SK-N-SH treated with all-trans-retinoic acid at 6 μM for 48 hours (cell line): ENCODE data around the gene RGS4.

Experiments used
- ATAC-seq: fragments of 200-7000 bp; cut with Tn5 transposase; 3 replicates; pipeline ENCODE4 v1.9.1; 2020; ENCODE audit warnings: mild to moderate bottlenecking, moderate library complexity
- ARNTL ChIP-seq: fragments of 450-650 bp; formaldehyde crosslinking; IDR thresholded peaks from 2 replicates; pipeline ENCODE4 v1.5.0; 2020; ENCODE audit warnings: low read depth, mild to moderate bottlenecking, moderate library complexity, borderline replicate concordance
- BACH2 ChIP-seq: fragments of 250-450 bp; sonication (Bioruptor Pico); IDR thresholded peaks from 2 replicates; pipeline ENCODE4 v1.9.0; 2021; ENCODE audit warnings: mild to moderate bottlenecking, borderline replicate concordance
- CSDC2 ChIP-seq: fragments of 250-450 bp; sonication (Bioruptor Pico); IDR thresholded peaks from 2 replicates; pipeline ENCODE4 v1.5.0; 2020; ENCODE audit warnings: mild to moderate bottlenecking, moderate library complexity
- GLIS3 ChIP-seq: fragments of 250-450 bp; sonication (Bioruptor Pico); IDR thresholded peaks from 2 replicates; pipeline ENCODE4 v1.5.0; 2020; ENCODE audit warnings: mild to moderate bottlenecking, moderate library complexity
- ISL1 ChIP-seq: fragments of 250-450 bp; sonication (Bioruptor Pico); IDR thresholded peaks from 2 replicates; pipeline ENCODE4 v2.1.2; 2022; ENCODE audit warnings: mild to moderate bottlenecking, moderate library complexity
- OSR1 ChIP-seq: fragments of 250-450 bp; sonication (Bioruptor Pico); IDR thresholded peaks from 2 replicates; pipeline ENCODE4 v1.8.0; 2022; ENCODE audit warnings: moderate library complexity, mild to moderate bottlenecking, inconsistent platforms
- PPARA ChIP-seq: fragments of 250-450 bp; sonication (Bioruptor Pico); IDR thresholded peaks from 2 replicates; pipeline ENCODE4 v1.5.0; 2020; ENCODE audit warnings: mild to moderate bottlenecking, borderline replicate concordance
- RARB ChIP-seq: fragments of 250-450 bp; sonication (Bioruptor Pico); IDR thresholded peaks from 2 replicates; pipeline ENCODE4 v1.8.0; 2021; ENCODE audit warnings: mild to moderate bottlenecking, moderate library complexity
- SNAI2 ChIP-seq: fragments of 250-450 bp; sonication (Bioruptor Pico); IDR thresholded peaks from 2 replicates; pipeline ENCODE4 v1.5.0; 2020; ENCODE audit warnings: mild to moderate bottlenecking, moderate library complexity
- TOX ChIP-seq: fragments of 250-450 bp; sonication (Bioruptor Pico); IDR thresholded peaks from 2 replicates; pipeline ENCODE4 v1.8.0; 2021; ENCODE audit warnings: mild to moderate bottlenecking, moderate library complexity, borderline replicate concordance
- ZC3H10 ChIP-seq: fragments of 250-450 bp; sonication (Bioruptor Pico); IDR thresholded peaks from 2 replicates; pipeline ENCODE4 v1.5.1; 2021; ENCODE audit warnings: mild to moderate bottlenecking, moderate library complexity
- ZFP3 ChIP-seq: fragments of 250-450 bp; sonication (Bioruptor Pico); IDR thresholded peaks from 2 replicates; pipeline ENCODE4 v1.5.0; 2020; ENCODE audit warnings: mild to moderate bottlenecking, moderate library complexity
- ZFP30 ChIP-seq: fragments of 450-650 bp; formaldehyde crosslinking; IDR thresholded peaks from 2 replicates; pipeline ENCODE4 v1.5.0; 2022; ENCODE audit warnings: mild to moderate bottlenecking, moderate library complexity
- ZNF565 ChIP-seq: fragments of 450-650 bp; formaldehyde crosslinking; conservative IDR thresholded peaks from 2 replicates; pipeline ENCODE4 v1.5.0; 2020; ENCODE audit warnings: low read depth, mild to moderate bottlenecking, moderate library complexity
- ZNF70 ChIP-seq: fragments of 450-650 bp; formaldehyde crosslinking; IDR thresholded peaks from 2 replicates; pipeline ENCODE4 v1.5.0; 2020; ENCODE audit warnings: mild to moderate bottlenecking, moderate library complexity
- ZNF8 ChIP-seq: fragments of 450-650 bp; formaldehyde crosslinking; IDR thresholded peaks from 2 replicates; pipeline ENCODE4 v1.5.0; 2020; ENCODE audit warnings: mild to moderate bottlenecking, moderate library complexity
- TF ChIP-seq, protein P1 (sequence below): fragments of 250-450 bp; sonication (Bioruptor Pico); IDR thresholded peaks from 2 replicates; pipeline ENCODE4 v1.5.0; 2020; ENCODE audit warnings: mild to moderate bottlenecking, moderate library complexity
- TF ChIP-seq, protein P2 (sequence below): fragments of 250-450 bp; sonication (Bioruptor Pico); IDR thresholded peaks from 2 replicates; pipeline ENCODE4 v1.8.0; 2020; ENCODE audit warnings: mild to moderate bottlenecking, moderate library complexity, borderline replicate concordance
- TF ChIP-seq, protein P3 (sequence below): fragments of 250-450 bp; sonication (Bioruptor Pico); IDR thresholded peaks from 2 replicates; pipeline ENCODE4 v1.5.1; 2020; ENCODE audit warnings: low read depth, mild to moderate bottlenecking, moderate library complexity
- TF ChIP-seq, protein P4 (sequence below): fragments of 250-450 bp; sonication (Bioruptor Pico); IDR thresholded peaks from 2 replicates; pipeline ENCODE4 v1.8.0; 2021; ENCODE audit warnings: low read depth, mild to moderate bottlenecking, moderate library complexity, borderline replicate concordance

The RGS4 gene

DNA sequence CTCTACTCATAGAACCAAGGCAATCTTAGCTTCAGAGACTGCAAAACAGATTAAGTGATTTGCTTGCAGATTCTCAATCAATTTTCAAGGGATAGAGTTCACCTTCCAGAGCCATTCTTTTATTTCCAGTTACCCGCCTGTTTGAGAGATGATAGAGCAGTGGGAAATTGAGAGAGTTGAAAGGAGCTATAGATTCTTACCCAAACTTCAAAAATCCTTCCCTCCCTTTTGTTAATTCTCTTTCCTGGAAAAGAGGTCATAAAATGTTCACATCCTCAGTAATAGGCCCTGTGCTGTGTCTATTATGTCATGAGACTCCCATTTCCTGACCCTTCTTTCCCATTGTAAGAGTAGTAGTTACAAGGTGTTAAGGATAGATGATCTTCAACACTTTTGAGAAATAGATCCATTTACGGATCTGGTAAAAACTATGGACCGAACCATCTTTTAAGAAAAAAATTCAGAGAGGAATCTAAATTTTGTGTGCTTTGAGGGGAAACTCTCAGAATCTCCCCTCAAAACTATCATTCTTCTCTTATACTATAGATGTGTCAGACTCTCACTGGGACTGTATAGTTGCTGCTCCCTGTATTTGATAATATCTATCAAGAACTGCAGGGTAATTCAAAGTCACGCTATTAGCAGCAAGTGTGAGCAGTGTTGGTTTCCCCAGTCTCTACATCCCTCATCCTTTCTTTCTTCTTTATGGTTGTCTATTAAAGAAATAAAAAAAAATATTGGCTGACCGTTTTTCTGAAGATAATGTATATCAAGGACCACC, 8.0 kb downstream of the RGS4 start (continued):
- TF ChIP-seq, protein P1, sequence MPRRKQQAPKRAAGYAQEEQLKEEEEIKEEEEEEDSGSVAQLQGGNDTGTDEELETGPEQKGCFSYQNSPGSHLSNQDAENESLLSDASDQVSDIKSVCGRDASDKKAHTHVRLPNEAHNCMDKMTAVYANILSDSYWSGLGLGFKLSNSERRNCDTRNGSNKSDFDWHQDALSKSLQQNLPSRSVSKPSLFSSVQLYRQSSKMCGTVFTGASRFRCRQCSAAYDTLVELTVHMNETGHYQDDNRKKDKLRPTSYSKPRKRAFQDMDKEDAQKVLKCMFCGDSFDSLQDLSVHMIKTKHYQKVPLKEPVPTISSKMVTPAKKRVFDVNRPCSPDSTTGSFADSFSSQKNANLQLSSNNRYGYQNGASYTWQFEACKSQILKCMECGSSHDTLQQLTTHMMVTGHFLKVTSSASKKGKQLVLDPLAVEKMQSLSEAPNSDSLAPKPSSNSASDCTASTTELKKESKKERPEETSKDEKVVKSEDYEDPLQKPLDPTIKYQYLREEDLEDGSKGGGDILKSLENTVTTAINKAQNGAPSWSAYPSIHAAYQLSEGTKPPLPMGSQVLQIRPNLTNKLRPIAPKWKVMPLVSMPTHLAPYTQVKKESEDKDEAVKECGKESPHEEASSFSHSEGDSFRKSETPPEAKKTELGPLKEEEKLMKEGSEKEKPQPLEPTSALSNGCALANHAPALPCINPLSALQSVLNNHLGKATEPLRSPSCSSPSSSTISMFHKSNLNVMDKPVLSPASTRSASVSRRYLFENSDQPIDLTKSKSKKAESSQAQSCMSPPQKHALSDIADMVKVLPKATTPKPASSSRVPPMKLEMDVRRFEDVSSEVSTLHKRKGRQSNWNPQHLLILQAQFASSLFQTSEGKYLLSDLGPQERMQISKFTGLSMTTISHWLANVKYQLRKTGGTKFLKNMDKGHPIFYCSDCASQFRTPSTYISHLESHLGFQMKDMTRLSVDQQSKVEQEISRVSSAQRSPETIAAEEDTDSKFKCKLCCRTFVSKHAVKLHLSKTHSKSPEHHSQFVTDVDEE (CRISPR knock-in tag): no peak
- peak; percentile 68; the same call in 1 of the 2 replicates for TF ChIP-seq PPARA (CRISPR knock-in tag)
- peak; percentile 83 for TF ChIP-seq SNAI2 (CRISPR knock-in tag)
- no peak for TF ChIP-seq ARNTL (CRISPR knock-in tag)
- TF ChIP-seq, protein P2, sequence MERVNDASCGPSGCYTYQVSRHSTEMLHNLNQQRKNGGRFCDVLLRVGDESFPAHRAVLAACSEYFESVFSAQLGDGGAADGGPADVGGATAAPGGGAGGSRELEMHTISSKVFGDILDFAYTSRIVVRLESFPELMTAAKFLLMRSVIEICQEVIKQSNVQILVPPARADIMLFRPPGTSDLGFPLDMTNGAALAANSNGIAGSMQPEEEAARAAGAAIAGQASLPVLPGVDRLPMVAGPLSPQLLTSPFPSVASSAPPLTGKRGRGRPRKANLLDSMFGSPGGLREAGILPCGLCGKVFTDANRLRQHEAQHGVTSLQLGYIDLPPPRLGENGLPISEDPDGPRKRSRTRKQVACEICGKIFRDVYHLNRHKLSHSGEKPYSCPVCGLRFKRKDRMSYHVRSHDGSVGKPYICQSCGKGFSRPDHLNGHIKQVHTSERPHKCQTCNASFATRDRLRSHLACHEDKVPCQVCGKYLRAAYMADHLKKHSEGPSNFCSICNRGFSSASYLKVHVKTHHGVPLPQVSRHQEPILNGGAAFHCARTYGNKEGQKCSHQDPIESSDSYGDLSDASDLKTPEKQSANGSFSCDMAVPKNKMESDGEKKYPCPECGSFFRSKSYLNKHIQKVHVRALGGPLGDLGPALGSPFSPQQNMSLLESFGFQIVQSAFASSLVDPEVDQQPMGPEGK: peak; percentile 75
- TF ChIP-seq ZNF565: peak; percentile 55
- TF ChIP-seq ZFP30: no peak

DNA sequence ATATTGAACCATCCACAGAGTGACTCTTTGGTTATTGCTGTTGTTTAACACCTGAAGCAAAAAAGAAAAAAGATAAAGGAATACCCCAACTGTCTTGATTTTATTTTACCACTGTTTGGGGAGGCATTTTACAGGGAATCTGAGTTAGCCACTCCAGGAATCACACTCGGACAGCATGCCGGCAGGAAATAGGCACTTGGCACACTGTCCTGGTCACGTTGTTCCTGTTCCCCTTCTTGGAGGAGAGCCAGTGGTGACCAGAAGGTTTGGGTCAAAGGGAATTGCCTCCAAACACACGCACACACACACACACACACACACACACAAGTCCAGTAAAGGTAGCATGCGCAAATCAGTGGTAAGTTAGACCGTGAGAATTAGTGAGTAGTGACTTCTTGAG, 13.8 kb downstream of the RGS4 start:
- ATAC-seq: no peak
- TF ChIP-seq ZNF70 (CRISPR knock-in tag) (no peak), ZNF8 (CRISPR knock-in tag) (no peak), SNAI2 (CRISPR knock-in tag) (no peak), ZFP30 (no peak), OSR1 (CRISPR knock-in tag) (no peak), BACH2 (CRISPR knock-in tag) (no peak), ARNTL (CRISPR knock-in tag) (no peak), ZNF565 (no peak), TOX (CRISPR knock-in tag) (no peak), RARB (CRISPR knock-in tag) (no peak), CSDC2 (CRISPR knock-in tag) (no peak), PPARA (CRISPR knock-in tag) (no peak), ZC3H10 (CRISPR knock-in tag) (no peak), ISL1 (CRISPR knock-in tag) (no peak), GLIS3 (CRISPR knock-in tag) (no peak)
- TF ChIP-seq, protein P2: no peak
- TF ChIP-seq, protein P3, sequence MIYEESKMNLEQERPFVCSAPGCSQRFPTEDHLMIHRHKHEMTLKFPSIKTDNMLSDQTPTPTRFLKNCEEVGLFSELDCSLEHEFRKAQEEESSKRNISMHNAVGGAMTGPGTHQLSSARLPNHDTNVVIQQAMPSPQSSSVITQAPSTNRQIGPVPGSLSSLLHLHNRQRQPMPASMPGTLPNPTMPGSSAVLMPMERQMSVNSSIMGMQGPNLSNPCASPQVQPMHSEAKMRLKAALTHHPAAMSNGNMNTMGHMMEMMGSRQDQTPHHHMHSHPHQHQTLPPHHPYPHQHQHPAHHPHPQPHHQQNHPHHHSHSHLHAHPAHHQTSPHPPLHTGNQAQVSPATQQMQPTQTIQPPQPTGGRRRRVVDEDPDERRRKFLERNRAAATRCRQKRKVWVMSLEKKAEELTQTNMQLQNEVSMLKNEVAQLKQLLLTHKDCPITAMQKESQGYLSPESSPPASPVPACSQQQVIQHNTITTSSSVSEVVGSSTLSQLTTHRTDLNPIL: no peak
- TF ChIP-seq, protein P1 (CRISPR knock-in tag): no peak

DNA sequence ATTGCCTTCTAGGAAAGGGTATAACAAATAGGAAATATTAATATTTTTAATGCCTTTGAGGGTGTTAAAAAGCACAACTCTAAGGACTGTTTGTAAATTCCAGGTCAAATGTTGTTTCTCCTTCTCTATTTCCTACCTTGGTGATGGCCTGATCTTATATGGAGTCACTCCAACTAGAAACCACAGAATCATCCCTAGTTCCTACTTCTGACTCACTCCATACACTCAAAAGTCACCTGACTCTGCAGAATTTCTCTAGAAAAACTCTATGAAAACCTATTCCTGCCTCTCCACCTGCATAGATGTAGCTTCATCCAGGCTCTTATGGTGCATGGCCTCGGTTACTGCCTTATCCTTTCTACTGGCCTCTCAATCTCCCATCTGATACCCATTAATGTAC, 14.5 kb downstream of the RGS4 start:
- ATAC-seq: peak; percentile 59
- no peak for TF ChIP-seq BACH2 (CRISPR knock-in tag)
- TF ChIP-seq, protein P4, sequence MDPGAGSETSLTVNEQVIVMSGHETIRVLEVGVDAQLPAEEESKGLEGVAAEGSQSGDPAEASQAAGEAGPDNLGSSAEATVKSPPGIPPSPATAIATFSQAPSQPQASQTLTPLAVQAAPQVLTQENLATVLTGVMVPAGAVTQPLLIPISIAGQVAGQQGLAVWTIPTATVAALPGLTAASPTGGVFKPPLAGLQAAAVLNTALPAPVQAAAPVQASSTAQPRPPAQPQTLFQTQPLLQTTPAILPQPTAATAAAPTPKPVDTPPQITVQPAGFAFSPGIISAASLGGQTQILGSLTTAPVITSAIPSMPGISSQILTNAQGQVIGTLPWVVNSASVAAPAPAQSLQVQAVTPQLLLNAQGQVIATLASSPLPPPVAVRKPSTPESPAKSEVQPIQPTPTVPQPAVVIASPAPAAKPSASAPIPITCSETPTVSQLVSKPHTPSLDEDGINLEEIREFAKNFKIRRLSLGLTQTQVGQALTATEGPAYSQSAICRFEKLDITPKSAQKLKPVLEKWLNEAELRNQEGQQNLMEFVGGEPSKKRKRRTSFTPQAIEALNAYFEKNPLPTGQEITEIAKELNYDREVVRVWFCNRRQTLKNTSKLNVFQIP (CRISPR knock-in tag): no peak
- no peak for TF ChIP-seq ZC3H10 (CRISPR knock-in tag)
- TF ChIP-seq, protein P1 (CRISPR knock-in tag): no peak
- no peak for TF ChIP-seq SNAI2 (CRISPR knock-in tag)
- no peak for TF ChIP-seq OSR1 (CRISPR knock-in tag)
- TF ChIP-seq ZFP3 (CRISPR knock-in tag): no peak
- TF ChIP-seq RARB (CRISPR knock-in tag): no peak
- no peak for TF ChIP-seq ZFP30
- TF ChIP-seq ZNF565: no peak
